ENCODE results near the gene PRKAR2A.
"Not testable (repeated sequence)": the region's sequence is repeated elsewhere in the genome, so short reads cannot be mapped to it uniquely, and the experiment has no call there.

DNA sequence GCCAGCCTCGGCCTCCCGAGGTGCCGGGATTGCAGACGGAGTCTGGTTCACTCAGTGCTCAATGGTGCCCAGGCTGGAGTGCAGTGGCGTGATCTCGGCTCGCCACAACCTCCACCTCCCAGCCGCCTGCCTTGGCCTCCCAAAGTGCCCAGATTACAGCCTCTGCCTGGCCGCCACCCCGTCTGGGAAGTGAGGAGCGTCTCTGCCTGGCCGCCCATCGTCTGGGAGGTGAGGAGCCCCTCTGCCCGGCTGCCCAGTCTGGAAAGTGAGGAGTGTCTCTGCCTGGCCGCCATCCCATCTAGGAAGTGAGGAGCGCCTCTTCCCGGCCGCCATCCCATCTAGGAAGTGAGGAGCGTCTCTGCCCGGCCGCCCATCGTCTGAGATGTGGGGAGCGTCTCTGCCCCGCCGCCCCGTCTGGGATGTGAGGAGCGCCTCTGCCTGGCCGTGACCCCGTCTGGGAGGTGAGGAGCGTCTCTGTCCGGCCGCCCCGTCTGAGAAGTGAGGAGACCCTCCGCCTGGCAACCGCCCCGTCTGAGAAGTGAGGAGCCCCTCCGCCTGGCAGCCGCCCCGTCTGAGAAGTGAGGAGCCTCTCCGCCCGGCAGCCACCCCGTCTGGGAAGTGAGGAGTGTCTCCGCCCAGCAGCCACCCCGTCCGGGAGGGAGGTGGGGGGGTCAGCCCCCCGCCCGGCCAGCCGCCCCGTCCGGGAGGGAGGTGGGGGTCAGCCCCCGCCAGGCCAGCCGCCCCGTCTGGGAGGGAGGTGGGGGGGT lies 113.7 kb downstream of the PRKAR2A start:
- TF ChIP-seq, protein P1, sequence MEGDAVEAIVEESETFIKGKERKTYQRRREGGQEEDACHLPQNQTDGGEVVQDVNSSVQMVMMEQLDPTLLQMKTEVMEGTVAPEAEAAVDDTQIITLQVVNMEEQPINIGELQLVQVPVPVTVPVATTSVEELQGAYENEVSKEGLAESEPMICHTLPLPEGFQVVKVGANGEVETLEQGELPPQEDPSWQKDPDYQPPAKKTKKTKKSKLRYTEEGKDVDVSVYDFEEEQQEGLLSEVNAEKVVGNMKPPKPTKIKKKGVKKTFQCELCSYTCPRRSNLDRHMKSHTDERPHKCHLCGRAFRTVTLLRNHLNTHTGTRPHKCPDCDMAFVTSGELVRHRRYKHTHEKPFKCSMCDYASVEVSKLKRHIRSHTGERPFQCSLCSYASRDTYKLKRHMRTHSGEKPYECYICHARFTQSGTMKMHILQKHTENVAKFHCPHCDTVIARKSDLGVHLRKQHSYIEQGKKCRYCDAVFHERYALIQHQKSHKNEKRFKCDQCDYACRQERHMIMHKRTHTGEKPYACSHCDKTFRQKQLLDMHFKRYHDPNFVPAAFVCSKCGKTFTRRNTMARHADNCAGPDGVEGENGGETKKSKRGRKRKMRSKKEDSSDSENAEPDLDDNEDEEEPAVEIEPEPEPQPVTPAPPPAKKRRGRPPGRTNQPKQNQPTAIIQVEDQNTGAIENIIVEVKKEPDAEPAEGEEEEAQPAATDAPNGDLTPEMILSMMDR (tag by site-specific recombination; IDR thresholded peaks at IDR 0.05): not testable (repeated sequence)
- not testable (repeated sequence) for TF ChIP-seq HOXA7 (CRISPR knock-in tag; IDR thresholded peaks at IDR 0.05; ENCODE audit: borderline replicate concordance); TCF7L2 (IDR thresholded peaks at IDR 0.05; ENCODE audit: borderline replicate concordance, low read depth, low read length); ZNF146 (tag by site-specific recombination; IDR thresholded peaks at IDR 0.05); ZBTB7A (tag by site-specific recombination; IDR thresholded peaks at IDR 0.05; ENCODE audit: low read depth); ZBTB1 (tag by site-specific recombination; IDR thresholded peaks at IDR 0.05); ZEB2 (tag by site-specific recombination; IDR thresholded peaks at IDR 0.05); ZNF19 (tag by site-specific recombination; IDR thresholded peaks at IDR 0.05; ENCODE audit: low read depth); KLF17 (tag by site-specific recombination; IDR thresholded peaks at IDR 0.05)
- TF ChIP-seq, protein P2, sequence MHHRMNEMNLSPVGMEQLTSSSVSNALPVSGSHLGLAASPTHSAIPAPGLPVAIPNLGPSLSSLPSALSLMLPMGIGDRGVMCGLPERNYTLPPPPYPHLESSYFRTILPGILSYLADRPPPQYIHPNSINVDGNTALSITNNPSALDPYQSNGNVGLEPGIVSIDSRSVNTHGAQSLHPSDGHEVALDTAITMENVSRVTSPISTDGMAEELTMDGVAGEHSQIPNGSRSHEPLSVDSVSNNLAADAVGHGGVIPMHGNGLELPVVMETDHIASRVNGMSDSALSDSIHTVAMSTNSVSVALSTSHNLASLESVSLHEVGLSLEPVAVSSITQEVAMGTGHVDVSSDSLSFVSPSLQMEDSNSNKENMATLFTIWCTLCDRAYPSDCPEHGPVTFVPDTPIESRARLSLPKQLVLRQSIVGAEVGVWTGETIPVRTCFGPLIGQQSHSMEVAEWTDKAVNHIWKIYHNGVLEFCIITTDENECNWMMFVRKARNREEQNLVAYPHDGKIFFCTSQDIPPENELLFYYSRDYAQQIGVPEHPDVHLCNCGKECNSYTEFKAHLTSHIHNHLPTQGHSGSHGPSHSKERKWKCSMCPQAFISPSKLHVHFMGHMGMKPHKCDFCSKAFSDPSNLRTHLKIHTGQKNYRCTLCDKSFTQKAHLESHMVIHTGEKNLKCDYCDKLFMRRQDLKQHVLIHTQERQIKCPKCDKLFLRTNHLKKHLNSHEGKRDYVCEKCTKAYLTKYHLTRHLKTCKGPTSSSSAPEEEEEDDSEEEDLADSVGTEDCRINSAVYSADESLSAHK (tag by site-specific recombination; IDR thresholded peaks at IDR 0.05): not testable (repeated sequence)
- TF ChIP-seq, protein P3, sequence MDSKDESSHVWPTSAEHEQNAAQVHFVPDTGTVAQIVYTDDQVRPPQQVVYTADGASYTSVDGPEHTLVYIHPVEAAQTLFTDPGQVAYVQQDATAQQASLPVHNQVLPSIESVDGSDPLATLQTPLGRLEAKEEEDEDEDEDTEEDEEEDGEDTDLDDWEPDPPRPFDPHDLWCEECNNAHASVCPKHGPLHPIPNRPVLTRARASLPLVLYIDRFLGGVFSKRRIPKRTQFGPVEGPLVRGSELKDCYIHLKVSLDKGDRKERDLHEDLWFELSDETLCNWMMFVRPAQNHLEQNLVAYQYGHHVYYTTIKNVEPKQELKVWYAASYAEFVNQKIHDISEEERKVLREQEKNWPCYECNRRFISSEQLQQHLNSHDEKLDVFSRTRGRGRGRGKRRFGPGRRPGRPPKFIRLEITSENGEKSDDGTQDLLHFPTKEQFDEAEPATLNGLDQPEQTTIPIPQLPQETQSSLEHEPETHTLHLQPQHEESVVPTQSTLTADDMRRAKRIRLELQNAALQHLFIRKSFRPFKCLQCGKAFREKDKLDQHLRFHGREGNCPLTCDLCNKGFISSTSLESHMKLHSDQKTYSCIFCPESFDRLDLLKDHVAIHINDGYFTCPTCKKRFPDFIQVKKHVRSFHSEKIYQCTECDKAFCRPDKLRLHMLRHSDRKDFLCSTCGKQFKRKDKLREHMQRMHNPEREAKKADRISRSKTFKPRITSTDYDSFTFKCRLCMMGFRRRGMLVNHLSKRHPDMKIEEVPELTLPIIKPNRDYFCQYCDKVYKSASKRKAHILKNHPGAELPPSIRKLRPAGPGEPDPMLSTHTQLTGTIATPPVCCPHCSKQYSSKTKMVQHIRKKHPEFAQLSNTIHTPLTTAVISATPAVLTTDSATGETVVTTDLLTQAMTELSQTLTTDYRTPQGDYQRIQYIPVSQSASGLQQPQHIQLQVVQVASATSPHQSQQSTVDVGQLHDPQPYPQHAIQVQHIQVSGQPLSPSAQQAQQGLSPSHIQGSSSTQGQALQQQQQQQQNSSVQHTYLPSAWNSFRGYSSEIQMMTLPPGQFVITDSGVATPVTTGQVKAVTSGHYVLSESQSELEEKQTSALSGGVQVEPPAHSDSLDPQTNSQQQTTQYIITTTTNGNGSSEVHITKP (tag by site-specific recombination; IDR thresholded peaks at IDR 0.05): not testable (repeated sequence)
- TF ChIP-seq, protein P4, sequence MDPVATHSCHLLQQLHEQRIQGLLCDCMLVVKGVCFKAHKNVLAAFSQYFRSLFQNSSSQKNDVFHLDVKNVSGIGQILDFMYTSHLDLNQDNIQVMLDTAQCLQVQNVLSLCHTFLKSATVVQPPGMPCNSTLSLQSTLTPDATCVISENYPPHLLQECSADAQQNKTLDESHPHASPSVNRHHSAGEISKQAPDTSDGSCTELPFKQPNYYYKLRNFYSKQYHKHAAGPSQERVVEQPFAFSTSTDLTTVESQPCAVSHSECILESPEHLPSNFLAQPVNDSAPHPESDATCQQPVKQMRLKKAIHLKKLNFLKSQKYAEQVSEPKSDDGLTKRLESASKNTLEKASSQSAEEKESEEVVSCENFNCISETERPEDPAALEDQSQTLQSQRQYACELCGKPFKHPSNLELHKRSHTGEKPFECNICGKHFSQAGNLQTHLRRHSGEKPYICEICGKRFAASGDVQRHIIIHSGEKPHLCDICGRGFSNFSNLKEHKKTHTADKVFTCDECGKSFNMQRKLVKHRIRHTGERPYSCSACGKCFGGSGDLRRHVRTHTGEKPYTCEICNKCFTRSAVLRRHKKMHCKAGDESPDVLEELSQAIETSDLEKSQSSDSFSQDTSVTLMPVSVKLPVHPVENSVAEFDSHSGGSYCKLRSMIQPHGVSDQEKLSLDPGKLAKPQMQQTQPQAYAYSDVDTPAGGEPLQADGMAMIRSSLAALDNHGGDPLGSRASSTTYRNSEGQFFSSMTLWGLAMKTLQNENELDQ (tag by site-specific recombination; IDR thresholded peaks at IDR 0.05; ENCODE audit: low read depth): not testable (repeated sequence)

Measured in HEK293 (cell line).